ENCODE data around the gene DTWD1. TPM values are rescaled to one million over a fixed set of nuclear protein-coding genes. Genes with fewer than 3 reads are reported as not detected.
"Not testable (repeated sequence)": the region's sequence is repeated elsewhere in the genome, so short reads cannot be mapped to it uniquely, and the experiment has no call there.

Gene DTWD1
- total and polyA plus RNA-seq, 12 donors: 11.4 to 23.2 (median 17.1) TPM

DNA sequence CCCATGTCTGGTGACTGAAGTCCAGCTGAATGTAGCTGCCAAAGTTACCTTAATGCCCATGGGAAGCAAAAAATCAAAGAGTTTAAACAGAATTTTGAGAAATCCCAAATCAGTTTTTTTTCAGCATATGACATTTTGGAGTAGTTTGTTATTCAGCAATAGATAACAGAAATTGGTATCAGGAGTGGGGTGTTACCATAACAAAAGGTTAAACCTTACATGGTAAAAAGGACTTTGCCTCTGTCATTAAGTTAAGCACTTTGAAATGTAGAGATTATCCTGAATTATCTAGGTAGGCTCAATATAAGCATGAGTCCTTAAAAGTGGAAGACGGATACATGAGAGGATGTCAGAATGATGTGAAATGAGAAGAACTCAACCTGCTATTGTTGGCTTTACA is 32.1 kb downstream of the DTWD1 start:
- Histone ChIP-seq H3K27me3 (no peaks in the 10 kb centered on the region), H3K4me3 (no peak overlapping the region), H3K4me1 (peaks cover 0 to 5% (median 0%) of the 10 kb centered on the region in 9 donors), H3K36me3 (no peaks in the 10 kb centered on the region), H3K9me3 (peaks cover 0 to 34% (median 14%) of the 10 kb centered on the region in 11 donors), H3K27ac (no peak overlapping the region)
- no peak for DNase-seq
- intact Hi-C loops (cut with DNase I): no loop called here
- 48 to 98% methylated on average over 1 of the region's 1 CpG for WGBS, 2 donors
- no peak for ATAC-seq
- TF ChIP-seq, protein P1, sequence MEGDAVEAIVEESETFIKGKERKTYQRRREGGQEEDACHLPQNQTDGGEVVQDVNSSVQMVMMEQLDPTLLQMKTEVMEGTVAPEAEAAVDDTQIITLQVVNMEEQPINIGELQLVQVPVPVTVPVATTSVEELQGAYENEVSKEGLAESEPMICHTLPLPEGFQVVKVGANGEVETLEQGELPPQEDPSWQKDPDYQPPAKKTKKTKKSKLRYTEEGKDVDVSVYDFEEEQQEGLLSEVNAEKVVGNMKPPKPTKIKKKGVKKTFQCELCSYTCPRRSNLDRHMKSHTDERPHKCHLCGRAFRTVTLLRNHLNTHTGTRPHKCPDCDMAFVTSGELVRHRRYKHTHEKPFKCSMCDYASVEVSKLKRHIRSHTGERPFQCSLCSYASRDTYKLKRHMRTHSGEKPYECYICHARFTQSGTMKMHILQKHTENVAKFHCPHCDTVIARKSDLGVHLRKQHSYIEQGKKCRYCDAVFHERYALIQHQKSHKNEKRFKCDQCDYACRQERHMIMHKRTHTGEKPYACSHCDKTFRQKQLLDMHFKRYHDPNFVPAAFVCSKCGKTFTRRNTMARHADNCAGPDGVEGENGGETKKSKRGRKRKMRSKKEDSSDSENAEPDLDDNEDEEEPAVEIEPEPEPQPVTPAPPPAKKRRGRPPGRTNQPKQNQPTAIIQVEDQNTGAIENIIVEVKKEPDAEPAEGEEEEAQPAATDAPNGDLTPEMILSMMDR (IDR thresholded peaks at IDR 0.05): no peak

DNA sequence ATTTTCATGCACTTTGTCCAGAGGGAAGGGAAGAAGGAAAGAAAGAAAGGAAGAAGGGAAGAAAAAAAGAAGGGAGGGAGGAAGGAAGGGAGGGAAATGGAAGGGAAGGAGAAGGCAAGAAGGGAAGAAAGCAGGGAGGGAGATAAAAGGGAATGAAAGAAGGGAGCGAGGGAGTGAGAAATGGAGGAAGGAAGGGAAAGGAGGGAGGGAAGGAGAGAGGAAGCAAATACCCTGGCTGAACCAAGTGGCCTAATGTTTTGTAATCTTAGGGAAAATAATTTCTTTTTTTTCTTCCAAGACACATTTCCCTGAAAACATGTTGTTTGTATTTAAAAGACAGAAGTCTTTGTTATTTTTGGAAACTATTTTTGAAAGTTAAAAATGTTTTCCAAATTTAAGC is 35.9 kb downstream of the DTWD1 start:
- no peak for ATAC-seq
- intact Hi-C loops (cut with DNase I): no loop called here
- Histone ChIP-seq H3K9me3 (peaks cover 0 to 37% (median 15%) of the 10 kb centered on the region in 11 donors), H3K27me3 (no peaks in the 10 kb centered on the region), H3K36me3 (no peaks in the 10 kb centered on the region), H3K4me3 (no peak overlapping the region), H3K4me1 (no peaks in the 10 kb centered on the region), H3K27ac (peak overlapping the region in 2 of 10 donors; percentile 23 to 33)
- no peak for DNase-seq
- 66 to 70% methylated on average over 1 of the region's 1 CpG for WGBS, 2 donors
- TF ChIP-seq, protein P1 (IDR thresholded peaks at IDR 0.05): no peak

DNA sequence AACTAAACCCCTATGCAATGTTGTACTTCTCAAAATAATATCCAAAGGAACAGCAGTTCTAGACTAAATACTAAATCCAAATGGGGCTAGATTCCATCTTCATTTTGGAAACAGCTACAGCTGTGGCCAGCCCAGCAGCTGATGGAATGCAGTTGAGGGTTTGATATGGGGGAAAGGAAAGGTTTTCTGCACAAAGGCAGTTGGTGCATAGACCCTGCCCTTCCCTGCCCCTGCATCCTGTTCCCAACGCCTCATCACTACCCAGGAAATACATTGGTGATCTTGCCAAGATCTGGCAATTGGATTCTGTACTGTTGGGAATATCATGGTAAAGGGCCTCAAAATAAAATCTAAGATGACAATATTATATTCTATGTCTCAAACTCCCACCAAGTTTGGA is 43.9 kb downstream of the DTWD1 start:
- ATAC-seq (no peak), DNase-seq (no peak)
- Histone ChIP-seq H3K27ac (no peak overlapping the region), H3K36me3 (no peaks in the 10 kb centered on the region), H3K4me1 (no peaks in the 10 kb centered on the region), H3K9me3 (no peaks in the 10 kb centered on the region), H3K27me3 (no peaks in the 10 kb centered on the region), H3K4me3 (no peak overlapping the region)
- WGBS, 2 donors: 54 to 67% methylated on average over 1 of the region's 1 CpG
- intact Hi-C loops (cut with DNase I): no loop called here
- TF ChIP-seq, protein P1 (IDR thresholded peaks at IDR 0.05): no peak

DNA sequence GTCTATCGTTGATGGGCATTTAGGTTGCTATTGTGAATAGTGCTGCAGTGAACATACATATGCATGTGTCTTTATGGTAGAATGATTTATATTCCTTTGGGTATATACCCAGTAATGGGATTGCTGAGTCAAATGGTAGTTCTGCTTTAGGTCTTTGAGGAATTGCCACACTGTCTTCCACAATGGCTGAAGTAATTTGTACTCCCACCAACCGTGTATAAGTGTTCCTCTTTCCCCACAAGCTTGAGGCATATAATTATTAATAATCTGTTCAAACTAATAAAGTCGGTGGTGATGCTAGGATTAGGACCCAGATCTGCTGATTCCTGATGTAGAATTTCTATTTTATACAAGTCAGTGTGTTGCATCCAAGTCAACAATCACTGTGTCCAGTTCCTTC is 45.6 kb downstream of the DTWD1 start:
- H3K27me3 ChIP-seq; intact Hi-C loops (cut with DNase I); H3K4me3 ChIP-seq; H3K9me3 ChIP-seq; H3K4me1 ChIP-seq; H3K36me3 ChIP-seq; H3K27ac ChIP-seq; ATAC-seq; DNase-seq: not testable (repeated sequence)
- WGBS, 2 donors: 91 to 97% methylated on average over 3 of the region's 3 CpGs

DNA sequence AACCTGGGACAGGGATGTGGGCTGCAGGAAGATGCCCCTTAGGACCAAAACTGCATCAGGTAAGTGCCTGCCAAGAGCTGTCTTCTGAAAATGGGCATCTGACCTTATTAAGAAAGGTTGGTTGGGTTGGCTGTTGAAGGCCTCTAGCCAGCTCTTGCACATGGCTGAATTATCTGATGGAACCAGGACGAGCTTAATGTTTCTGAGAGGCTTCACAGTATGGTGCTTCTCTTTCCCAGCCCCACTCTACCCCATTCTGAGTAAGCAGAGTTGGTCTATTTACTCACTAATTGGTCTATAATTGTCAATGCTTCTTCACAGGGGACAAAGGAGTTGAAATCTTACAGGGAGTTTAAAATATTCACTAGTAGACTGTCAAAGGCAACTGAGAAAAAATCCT is 48.4 kb downstream of the DTWD1 start:
- TF ChIP-seq, protein P1 (IDR thresholded peaks at IDR 0.05): no peak
- Histone ChIP-seq H3K27ac (no peak overlapping the region), H3K27me3 (no peaks in the 10 kb centered on the region), H3K9me3 (no peaks in the 10 kb centered on the region), H3K36me3 (no peaks in the 10 kb centered on the region), H3K4me1 (no peaks in the 10 kb centered on the region), H3K4me3 (no peak overlapping the region)
- ATAC-seq (no peak), DNase-seq (no peak)
- WGBS, 2 donors: 64 to 82% methylated on average over 1 of the region's 1 CpG
- intact Hi-C loops (cut with DNase I): no loop called here
